Breast epithelium (tissue), 4 donors: Measurements from ENCODE around the gene SQSTM1. TPM values are rescaled to one million over a fixed set of nuclear protein-coding genes. Genes with fewer than 3 reads are reported as not detected.

Experiments used
- DNase-seq, 2 donors: peaks; one replicate each; pipeline ENCODE4 v3.0.0-alpha.2; 2019; ENCODE audit warnings: low spot score in 2 of 2
- H3K27ac ChIP-seq, 2 donors: fragments of 200-600 bp; sonication (generic) in 1 of 2; one replicate each; pipeline ENCODE4 v1.5.1; 2016 to 2019; ENCODE audit warnings: mild to moderate bottlenecking in 1 of 2
- H3K27me3 ChIP-seq, 2 donors: fragments of 200-600 bp; sonication (generic) in 1 of 2; one replicate each; pipeline versions ENCODE4 v1.5.1 to v1.6.0; 2017 to 2019; ENCODE audit warnings: control low read depth in 1 of 2, mild to moderate bottlenecking in 1 of 2
- H3K36me3 ChIP-seq: fragments of 200-600 bp; one replicate; pipeline ENCODE4 v1.5.1; 2019
- H3K4me1 ChIP-seq, 2 donors: fragments of 200-600 bp; sonication (generic); one replicate each; pipeline ENCODE4 v1.5.1; 2016 to 2019; ENCODE audit warnings: control low read depth in 1 of 2
- H3K4me3 ChIP-seq, 3 donors: fragments of 200-600 bp; sonication (generic); 1 replicate in 2 of 3; 2 replicates in 1 of 3; pipeline ENCODE4 v1.5.1; 2016 to 2019; ENCODE audit warnings: mild to moderate bottlenecking in 3 of 3, moderate library complexity in 2 of 3
- H3K9me3 ChIP-seq, 2 donors: fragments of 200-600 bp; sonication (generic) in 1 of 2; one replicate each; pipeline ENCODE4 v1.5.1; 2016 to 2019; ENCODE audit warnings: control low read depth in 1 of 2
- CTCF ChIP-seq, 3 donors: fragments of 450-650 bp; IDR thresholded peaks; one replicate each; pipeline ENCODE4 v1.5.1; 2016 to 2017; ENCODE audit warnings: antibody characterized with exemption in 3 of 3, mild to moderate bottlenecking in 3 of 3, moderate library complexity in 3 of 3
- POLR2A ChIP-seq: fragments of 450-650 bp; IDR thresholded peaks from one replicate; pipeline ENCODE4 v1.6.1; 2016; ENCODE audit warnings: antibody characterized with exemption, mild to moderate bottlenecking, moderate library complexity
- POLR2AphosphoS5 ChIP-seq, 3 donors: sonication (generic); formaldehyde crosslinking; IDR thresholded peaks; one replicate each; pipeline ENCODE4 v1.6.1; 2017; ENCODE audit warnings: antibody characterized with exemption in 3 of 3
- intact Hi-C: fragments of 100-400 bp; cut with DNase I; formaldehyde crosslinking; loops from one replicate; pipeline ENCODE4 v1.15.1; 2023; ENCODE audit warnings: low total_unique reads
- total RNA-seq, 3 donors: library from RNA; depleted of rRNA; stranded (reverse); fragments of >200 nt; gene quantifications; one replicate each; pipeline ENCODE4 v1.1.0, GENCODE V29; 2016

Gene SQSTM1
- total RNA-seq, 3 donors from 2014 or later: 407 to 695 (median 462) TPM

DNA sequence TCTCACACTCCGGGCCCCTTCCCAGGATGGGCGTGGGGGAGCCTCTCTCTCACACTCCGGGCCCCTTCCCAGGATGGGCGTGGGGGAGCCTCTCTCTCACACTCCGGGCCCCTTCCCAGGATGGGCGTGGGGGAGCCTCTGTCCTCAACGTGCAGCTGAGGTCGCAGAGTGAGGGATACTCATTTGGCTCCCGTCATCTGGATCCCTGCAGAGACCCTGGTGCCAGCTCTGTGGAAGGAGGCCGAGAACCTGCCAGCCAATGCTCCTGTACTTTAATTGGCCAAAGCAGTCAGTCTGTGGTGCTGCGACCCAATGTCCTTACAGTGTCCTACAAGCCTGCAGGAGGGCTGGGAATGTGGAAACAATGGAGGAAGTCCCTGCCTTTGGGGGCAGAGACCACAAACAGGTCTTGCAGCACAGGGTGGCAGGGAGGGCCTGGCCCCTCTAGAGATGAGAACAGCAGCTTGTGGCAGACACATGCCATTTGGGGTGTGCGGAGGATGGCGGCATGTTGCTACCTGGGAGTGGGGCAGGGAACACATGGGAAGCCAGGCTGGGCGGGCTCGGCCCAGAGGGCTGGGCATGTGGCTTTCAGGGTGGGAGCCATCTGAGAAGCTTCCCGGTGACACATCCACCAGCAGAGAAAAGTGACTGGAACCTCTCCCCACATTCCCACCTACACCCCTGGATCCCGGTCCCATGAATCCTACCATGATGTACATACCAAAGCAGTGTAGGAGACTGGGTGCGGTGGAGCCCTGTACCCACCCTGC lies 51.5 kb downstream of the SQSTM1 start:
- TF ChIP-seq CTCF (IDR thresholded peaks at IDR 0.05) (no peak), POLR2AphosphoS5 (IDR thresholded peaks at IDR 0.05) (no peak), POLR2A (no peak)
- no peak for DNase-seq
- intact Hi-C loops: no loop called here
- Histone ChIP-seq H3K4me3 (no peak overlapping the region), H3K27me3 (no peaks in the 10 kb centered on the region), H3K27ac (no peak overlapping the region), H3K9me3 (no peaks in the 10 kb centered on the region), H3K36me3 (no peaks in the 10 kb centered on the region), H3K4me1 (no peaks in the 10 kb centered on the region)

DNA sequence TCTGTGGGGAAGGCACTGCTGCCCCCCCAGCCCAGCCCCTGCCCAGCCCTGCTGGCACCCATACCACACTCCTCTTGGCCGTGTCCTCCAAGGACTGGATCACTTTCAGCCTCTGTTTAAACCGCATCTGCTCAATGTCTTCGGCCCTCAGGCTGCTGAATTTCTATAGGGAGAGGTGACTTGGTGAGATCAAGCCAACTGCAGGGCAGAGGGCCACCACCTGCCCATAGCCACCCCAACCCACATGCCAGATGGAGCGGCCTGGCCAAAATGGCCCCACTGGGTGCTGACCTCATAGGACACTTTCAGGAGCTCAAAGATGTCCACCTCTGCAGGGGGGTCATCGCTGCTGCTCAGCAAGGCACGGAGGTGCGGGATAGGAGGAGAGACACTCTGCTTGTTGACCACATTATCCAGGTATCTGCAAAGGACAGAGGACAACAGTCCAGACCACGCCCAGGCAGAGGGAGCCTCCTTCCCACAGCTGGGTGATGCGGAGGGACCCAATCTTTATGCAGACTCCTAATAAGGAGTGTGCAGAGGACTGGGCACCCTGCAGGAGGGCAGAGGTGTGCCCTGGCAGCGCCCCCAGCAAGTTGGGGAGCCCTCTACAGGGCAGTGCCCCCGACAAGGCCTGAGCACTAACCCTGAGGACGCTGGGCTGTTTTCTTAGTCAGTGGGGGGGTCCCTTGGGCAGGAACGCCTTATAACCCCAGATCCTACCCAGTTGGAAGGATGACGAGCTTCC lies 52.3 kb downstream of the SQSTM1 start:
- H3K9me3 ChIP-seq: no peaks in the 10 kb centered on the region
- H3K36me3 ChIP-seq: no peaks in the 10 kb centered on the region
- intact Hi-C loops: no loop called here
- no peaks in the 10 kb centered on the region for H3K27me3 ChIP-seq
- no peak overlapping the region for H3K4me3 ChIP-seq
- H3K27ac ChIP-seq: no peak overlapping the region
- DNase-seq: no peak
- TF ChIP-seq POLR2A: no peak
- no peak for TF ChIP-seq POLR2AphosphoS5 (IDR thresholded peaks at IDR 0.05)
- TF ChIP-seq CTCF (IDR thresholded peaks at IDR 0.05): no peak
- no peaks in the 10 kb centered on the region for H3K4me1 ChIP-seq

DNA sequence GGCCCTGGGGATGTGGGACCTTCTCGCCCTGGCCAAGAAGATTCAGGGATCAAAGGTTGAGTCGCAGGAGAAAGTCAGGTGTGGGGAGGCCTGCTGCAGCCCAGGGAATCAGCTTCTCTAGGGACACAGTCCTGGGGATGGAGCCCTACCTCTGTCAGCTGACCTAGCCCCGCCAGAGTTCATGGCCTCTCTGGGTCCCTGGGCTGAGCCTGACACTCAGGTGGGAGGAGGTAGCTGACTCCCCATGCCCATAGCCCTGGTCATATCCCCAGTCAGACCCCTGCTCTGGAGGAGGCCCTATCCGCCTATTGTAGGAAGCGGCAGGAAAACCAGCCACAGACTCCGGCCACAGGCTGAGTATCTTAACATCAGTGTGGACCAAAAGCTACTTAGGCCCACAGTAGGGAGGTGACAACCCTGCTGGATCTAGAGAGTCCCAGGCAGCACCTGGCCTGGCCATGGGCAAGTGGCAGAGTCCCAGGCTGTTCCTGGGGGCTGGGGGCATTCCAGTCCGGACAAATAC lies 52.9 kb downstream of the SQSTM1 start:
- Histone ChIP-seq H3K27ac (no peak overlapping the region), H3K36me3 (peaks cover 2% of the 10 kb centered on the region), H3K4me1 (no peaks in the 10 kb centered on the region), H3K27me3 (no peaks in the 10 kb centered on the region), H3K4me3 (no peak overlapping the region), H3K9me3 (no peaks in the 10 kb centered on the region)
- DNase-seq: no peak
- TF ChIP-seq CTCF (IDR thresholded peaks at IDR 0.05) (no peak), POLR2A (no peak), POLR2AphosphoS5 (IDR thresholded peaks at IDR 0.05) (no peak)
- intact Hi-C loops: no loop called here

GRCh38 chr5:179874136-179874535 lies 53.4 kb downstream of the SQSTM1 start:
- intact Hi-C loops: no loop called here
- Histone ChIP-seq H3K36me3 (peaks cover 7% of the 10 kb centered on the region), H3K27ac (no peak overlapping the region), H3K4me3 (no peak overlapping the region), H3K4me1 (no peaks in the 10 kb centered on the region), H3K9me3 (no peaks in the 10 kb centered on the region), H3K27me3 (no peaks in the 10 kb centered on the region)
- no peak for DNase-seq
- no peak for TF ChIP-seq POLR2A
- TF ChIP-seq POLR2AphosphoS5 (IDR thresholded peaks at IDR 0.05): no peak
- no peak for TF ChIP-seq CTCF (IDR thresholded peaks at IDR 0.05)
